Activated naive CD8-positive, alpha-beta T cell (primary cell): Measurements from ENCODE around the gene C9orf85.
"Not testable (repeated sequence)": the region's sequence is repeated elsewhere in the genome, so short reads cannot be mapped to it uniquely, and the experiment has no call there.

Experiments used
- H3K27ac Mint-ChIP-seq: one replicate; pipeline ENCODE4 v1.8.0; 2021; ENCODE audit warnings: mixed read lengths
- H3K27me3 Mint-ChIP-seq: one replicate; pipeline ENCODE4 v1.8.0; 2021; ENCODE audit warnings: mixed read lengths
- H3K36me3 Mint-ChIP-seq: one replicate; pipeline ENCODE4 v1.8.0; 2021; ENCODE audit warnings: mixed read lengths
- H3K4me1 Mint-ChIP-seq: one replicate; pipeline ENCODE4 v1.8.0; 2021; ENCODE audit warnings: low read depth, mixed read lengths
- H3K4me3 Mint-ChIP-seq: one replicate; pipeline ENCODE4 v1.8.0; 2021; ENCODE audit warnings: mild to moderate bottlenecking, mixed read lengths
- H3K9me3 Mint-ChIP-seq: one replicate; pipeline ENCODE4 v1.8.0; 2021; ENCODE audit warnings: low read depth, mixed read lengths

The C9orf85 gene

GRCh38 chr9:71944754-71945375 lies 33.4 kb downstream of the C9orf85 start:
- Mint-ChIP-seq H3K27me3 (no peaks in the 10 kb centered on the region), H3K4me1 (peaks cover 19% of the 10 kb centered on the region), H3K27ac (no peak overlapping the region), H3K9me3 (no peaks in the 10 kb centered on the region), H3K4me3 (no peak overlapping the region), H3K36me3 (peaks cover 9% of the 10 kb centered on the region)

- H3K4me3 Mint-ChIP-seq, H3K27me3 Mint-ChIP-seq, H3K4me1 Mint-ChIP-seq, H3K9me3 Mint-ChIP-seq, H3K27ac Mint-ChIP-seq: not testable (repeated sequence)
- H3K36me3 Mint-ChIP-seq = peaks cover 14% of the 10 kb centered on the region
Observed at GRCh38 chr9:71954652-71955051, 43.2 kb downstream of the C9orf85 start.

GRCh38 chr9:71955300-71955915 lies 44.0 kb downstream of the C9orf85 start:
- Mint-ChIP-seq H3K27ac (no peak overlapping the region), H3K9me3 (no peaks in the 10 kb centered on the region), H3K4me1 (no peaks in the 10 kb centered on the region)

GRCh38 chr9:71962328-71962727 lies 50.9 kb downstream of the C9orf85 start:
- H3K9me3 Mint-ChIP-seq = peaks cover 12% of the 10 kb centered on the region
- no peaks in the 10 kb centered on the region for H3K27me3 Mint-ChIP-seq
- H3K36me3 Mint-ChIP-seq = peaks cover 36% of the 10 kb centered on the region
- H3K4me3 Mint-ChIP-seq = no peak overlapping the region
- H3K27ac Mint-ChIP-seq = no peak overlapping the region
- peaks cover 1% of the 10 kb centered on the region for H3K4me1 Mint-ChIP-seq

More at GRCh38 chr9:71955300-71955915, 44.0 kb downstream of the C9orf85 start:
- H3K36me3 Mint-ChIP-seq = peaks cover 18% of the 10 kb centered on the region
- H3K4me3 Mint-ChIP-seq = no peak overlapping the region
- no peaks in the 10 kb centered on the region for H3K27me3 Mint-ChIP-seq

GRCh38 chr9:71963471-71963996 lies 52.1 kb downstream of the C9orf85 start:
- H3K9me3 Mint-ChIP-seq = peaks cover 21% of the 10 kb centered on the region
- H3K4me1 Mint-ChIP-seq, H3K4me3 Mint-ChIP-seq, H3K27me3 Mint-ChIP-seq, H3K27ac Mint-ChIP-seq: not testable (repeated sequence)
- H3K36me3 Mint-ChIP-seq = peaks cover 42% of the 10 kb centered on the region

GRCh38 chr9:71965403-71965802 lies 54.0 kb downstream of the C9orf85 start:
- Mint-ChIP-seq H3K4me1 (peaks cover 1% of the 10 kb centered on the region), H3K36me3 (peaks cover 40% of the 10 kb centered on the region), H3K27ac (no peak overlapping the region), H3K4me3 (no peak overlapping the region), H3K9me3 (peaks cover 24% of the 10 kb centered on the region), H3K27me3 (no peaks in the 10 kb centered on the region)

GRCh38 chr9:71966601-71967000 lies 55.2 kb downstream of the C9orf85 start:
- Mint-ChIP-seq H3K9me3 (peaks cover 24% of the 10 kb centered on the region), H3K27ac (no peak overlapping the region), H3K27me3 (no peaks in the 10 kb centered on the region), H3K36me3 (peaks cover 40% of the 10 kb centered on the region), H3K4me3 (no peak overlapping the region), H3K4me1 (peaks cover 1% of the 10 kb centered on the region)

- H3K9me3 Mint-ChIP-seq = peaks cover 24% of the 10 kb centered on the region
- H3K36me3 Mint-ChIP-seq = peaks cover 38% of the 10 kb centered on the region
- H3K4me3 Mint-ChIP-seq = no peak overlapping the region
- peaks cover 1% of the 10 kb centered on the region for H3K4me1 Mint-ChIP-seq
- H3K27me3 Mint-ChIP-seq = no peaks in the 10 kb centered on the region
- no peak overlapping the region for H3K27ac Mint-ChIP-seq
Observed at GRCh38 chr9:71968541-71969090, 57.2 kb downstream of the C9orf85 start.

- Mint-ChIP-seq H3K36me3 (peaks cover 6% of the 10 kb centered on the region), H3K27ac (no peak overlapping the region), H3K4me1 (no peaks in the 10 kb centered on the region), H3K4me3 (no peak overlapping the region), H3K9me3 (no peaks in the 10 kb centered on the region), H3K27me3 (no peaks in the 10 kb centered on the region)
Observed at GRCh38 chr9:71975833-71976232, 64.4 kb downstream of the C9orf85 start.

- Mint-ChIP-seq H3K27ac (no peak overlapping the region), H3K4me1 (no peaks in the 10 kb centered on the region), H3K27me3 (no peaks in the 10 kb centered on the region), H3K9me3 (no peaks in the 10 kb centered on the region), H3K36me3 (peaks cover 7% of the 10 kb centered on the region), H3K4me3 (no peak overlapping the region)
Observed at GRCh38 chr9:71977003-71977402, 65.6 kb downstream of the C9orf85 start.

GRCh38 chr9:71980266-71981190 lies 69.1 kb downstream of the C9orf85 start:
- peaks cover 9% of the 10 kb centered on the region for H3K36me3 Mint-ChIP-seq
- no peaks in the 10 kb centered on the region for H3K4me1 Mint-ChIP-seq
- no peaks in the 10 kb centered on the region for H3K27me3 Mint-ChIP-seq
- H3K4me3 Mint-ChIP-seq = no peak overlapping the region
- no peak overlapping the region for H3K27ac Mint-ChIP-seq
- H3K9me3 Mint-ChIP-seq = no peaks in the 10 kb centered on the region

- H3K9me3 Mint-ChIP-seq = no peaks in the 10 kb centered on the region
- peaks cover 9% of the 10 kb centered on the region for H3K36me3 Mint-ChIP-seq
- no peaks in the 10 kb centered on the region for H3K27me3 Mint-ChIP-seq
- H3K4me3 Mint-ChIP-seq = no peak overlapping the region
- no peak overlapping the region for H3K27ac Mint-ChIP-seq
- H3K4me1 Mint-ChIP-seq = no peaks in the 10 kb centered on the region
Observed at GRCh38 chr9:71981944-71982343, 70.5 kb downstream of the C9orf85 start.

- H3K9me3 Mint-ChIP-seq = no peaks in the 10 kb centered on the region
- H3K27me3 Mint-ChIP-seq = no peaks in the 10 kb centered on the region
- peaks cover 9% of the 10 kb centered on the region for H3K36me3 Mint-ChIP-seq
Observed at GRCh38 chr9:71984403-71984802, 73.0 kb downstream of the C9orf85 start.

GRCh38 chr9:71984831-71985281 lies 73.4 kb downstream of the C9orf85 start:
- H3K4me3 Mint-ChIP-seq = no peak overlapping the region
- H3K27ac Mint-ChIP-seq = no peak overlapping the region
- H3K9me3 Mint-ChIP-seq = no peaks in the 10 kb centered on the region
- peaks cover 9% of the 10 kb centered on the region for H3K36me3 Mint-ChIP-seq
- H3K4me1 Mint-ChIP-seq = no peaks in the 10 kb centered on the region
- H3K27me3 Mint-ChIP-seq = no peaks in the 10 kb centered on the region

More at GRCh38 chr9:71984403-71984802, 73.0 kb downstream of the C9orf85 start:
- Mint-ChIP-seq H3K4me3 (no peak overlapping the region), H3K4me1 (no peaks in the 10 kb centered on the region), H3K27ac (no peak overlapping the region)
